OCI-LY7 (cell line): ENCODE measurements around the gene EYA3.

Experiments
- CTCF ChIP-seq: fragments of 200-600 bp; sonication (generic); conservative IDR thresholded peaks from 2 replicates; pipeline ENCODE4 v1.5.1; 2014; ENCODE audit warnings: mild to moderate bottlenecking, antibody characterized with exemption, low read length, moderate library complexity, mixed read lengths
- EZH2phosphoT487 ChIP-seq: fragments of 200-600 bp; sonication (generic); IDR thresholded peaks from 2 replicates; pipeline ENCODE4 v1.6.1; 2018; ENCODE audit warnings: low read depth, borderline replicate concordance, mild to moderate bottlenecking, mixed run types, antibody characterized with exemption, low read length, moderate library complexity, mixed read lengths

GRCh38 chr1:28050776-28051175 is 37.6 kb downstream of the EYA3 start:
- no peak for TF ChIP-seq CTCF
- no peak for TF ChIP-seq EZH2phosphoT487
